CD4-positive, CD25-positive, alpha-beta regulatory T cell (primary cell): ENCODE results near the gene ZFHX3. TPM values are rescaled to one million over a fixed set of nuclear protein-coding genes. Genes with fewer than 3 reads are reported as not detected.
A peak's percentile ranks its signal among the peaks of the same experiment; 100 is the strongest.

Source experiments
- ATAC-seq, 2 donors: fragments of 150-1000 bp; cut with Tn5 transposase; one replicate each; pipeline ENCODE4 v1.10.0; 2021; ENCODE audit warnings: low read depth in 2 of 2, moderate number of reproducible peaks in 2 of 2, moderate library complexity in 1 of 2
- DNase-seq, 3 donors: peaks; one replicate each; pipeline versions ENCODE4 v3.0.0 to v3.0.0-alpha.2; 2012 to 2022; ENCODE audit warnings: mixed read lengths in 1 of 3
- H3K27ac ChIP-seq: one replicate; pipeline ENCODE4 v1.7.0; 2013; ENCODE audit warnings: mild to moderate bottlenecking, low read length; ENCODE audit not compliant: insufficient read depth, poor library complexity, severe bottlenecking
- H3K27me3 ChIP-seq: one replicate; pipeline ENCODE4 v1.7.0; 2013; ENCODE audit warnings: low read length; ENCODE audit not compliant: control insufficient read depth, insufficient read depth
- H3K36me3 ChIP-seq: one replicate; pipeline ENCODE4 v1.7.0; 2013; ENCODE audit warnings: mild to moderate bottlenecking, low read length, moderate library complexity; ENCODE audit not compliant: control insufficient read depth, insufficient read depth
- H3K4me1 ChIP-seq: 2 replicates; pipeline ENCODE4 v1.7.0; 2013; ENCODE audit warnings: mild to moderate bottlenecking, low read length; ENCODE audit not compliant: insufficient read depth, control insufficient read depth, poor library complexity, severe bottlenecking
- H3K4me3 ChIP-seq: one replicate; pipeline ENCODE4 v1.7.0; 2013; ENCODE audit warnings: low read depth, mild to moderate bottlenecking, low read length, moderate library complexity
- H3K9me3 ChIP-seq, 2 experiments: 1 replicate in 1 of 2; 2 replicates in 1 of 2; pipeline ENCODE4 v1.7.0; 2013; ENCODE audit warnings: low read length in 2 of 2, mild to moderate bottlenecking in 1 of 2, moderate library complexity in 1 of 2; ENCODE audit not compliant: control insufficient read depth in 2 of 2
- H3K27ac Mint-ChIP-seq, 3 donors: one replicate each; pipeline ENCODE4 v1.8.0; 2020 to 2022; ENCODE audit warnings: mild to moderate bottlenecking in 3 of 3, mixed read lengths in 3 of 3, moderate library complexity in 2 of 3
- H3K27me3 Mint-ChIP-seq: one replicate; pipeline ENCODE4 v1.8.0; 2022; ENCODE audit warnings: mild to moderate bottlenecking, mixed read lengths
- H3K36me3 Mint-ChIP-seq: one replicate; pipeline ENCODE4 v1.8.0; 2020; ENCODE audit warnings: mixed read lengths
- H3K4me1 Mint-ChIP-seq, 4 donors: one replicate each; pipeline ENCODE4 v1.8.0; 2020 to 2022; ENCODE audit warnings: mixed read lengths in 4 of 4, mild to moderate bottlenecking in 1 of 4
- H3K4me3 Mint-ChIP-seq, 4 donors: one replicate each; pipeline ENCODE4 v1.8.0; 2020 to 2022; ENCODE audit warnings: mild to moderate bottlenecking in 4 of 4, mixed read lengths in 4 of 4, moderate library complexity in 3 of 4
- H3K9me3 Mint-ChIP-seq, 7 donors: one replicate each; pipeline ENCODE4 v1.8.0; 2020 to 2022; ENCODE audit warnings: mixed read lengths in 7 of 7, mild to moderate bottlenecking in 3 of 7, moderate library complexity in 2 of 7
- polyA plus RNA-seq, 4 donors: library from polyadenylated mRNA; unstranded; fragments of 300-500 nt; fragmentation: Illumina TruSeq; gene quantifications; one replicate each; pipeline ENCODE4 v1.2.3, GENCODE V29; 2021
- total RNA-seq: library from RNA; stranded (reverse); gene quantifications from one replicate; pipeline ENCODE4 v1.2.3, GENCODE V29; 2022

The ZFHX3 gene
- total and polyA plus RNA-seq, 5 donors from 2014 or later = 0.01 to 0.94 (median 0.03) TPM; not detected in 1

- DNase-seq = no peak
- no peak overlapping the region for H3K27ac ChIP-seq
- H3K4me1 ChIP-seq = no peaks in the 10 kb centered on the region
- Mint-ChIP-seq H3K4me3 (no peak overlapping the region), H3K27ac (peak overlapping the region in 1 of 3 donors; percentile 11), H3K36me3 (no peaks in the 10 kb centered on the region), H3K9me3 (peaks cover 0 to 3% (median 0%) of the 10 kb centered on the region in 7 donors), H3K4me1 (no peaks in the 10 kb centered on the region), H3K27me3 (peaks cover 4% of the 10 kb centered on the region)
- ATAC-seq = no peak
- no peaks in the 10 kb centered on the region for H3K9me3 ChIP-seq
- H3K27me3 ChIP-seq = no peaks in the 10 kb centered on the region
- H3K36me3 ChIP-seq = no peaks in the 10 kb centered on the region
- no peak overlapping the region for H3K4me3 ChIP-seq
These were observed 115.1 kb downstream of the ZFHX3 start for GRCh38 chr16:72932677-72933335.

DNA sequence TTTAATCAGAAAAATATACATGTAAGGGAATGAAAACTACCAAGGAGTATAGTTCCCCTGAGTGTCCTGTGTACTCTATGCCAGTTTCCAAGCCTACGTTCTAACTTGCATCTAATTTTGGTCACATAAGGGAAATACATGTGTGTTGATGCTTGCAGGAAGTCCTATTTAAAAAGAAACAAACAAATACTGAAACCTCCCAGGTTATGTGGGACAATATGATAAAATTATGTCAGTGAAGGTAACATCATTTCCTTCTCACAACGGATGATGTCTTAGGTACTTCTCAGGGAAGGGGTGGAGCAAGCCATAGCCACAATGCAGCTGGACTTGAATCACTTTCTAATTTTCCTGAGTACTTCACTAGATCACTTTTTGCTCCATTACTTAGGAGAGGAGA, 115.9 kb downstream of the ZFHX3 start:
- H3K36me3 ChIP-seq = no peaks in the 10 kb centered on the region
- no peaks in the 10 kb centered on the region for H3K9me3 ChIP-seq
- H3K36me3 Mint-ChIP-seq = no peaks in the 10 kb centered on the region
- no peaks in the 10 kb centered on the region for H3K27me3 ChIP-seq
- ATAC-seq = no peak
- H3K4me1 ChIP-seq = no peaks in the 10 kb centered on the region
- peaks cover 4% of the 10 kb centered on the region for H3K27me3 Mint-ChIP-seq
- H3K4me3 Mint-ChIP-seq = no peak overlapping the region
- H3K4me1 Mint-ChIP-seq = no peaks in the 10 kb centered on the region
- peaks cover 0 to 3% (median 0%) of the 10 kb centered on the region in 7 donors for H3K9me3 Mint-ChIP-seq
- no peak overlapping the region for H3K27ac ChIP-seq
- H3K4me3 ChIP-seq = no peak overlapping the region
- H3K27ac Mint-ChIP-seq = no peak overlapping the region
- DNase-seq = no peak

GRCh38 chr16:72930396-72930795, 117.5 kb downstream of the ZFHX3 start:
- Mint-ChIP-seq H3K9me3 (peaks cover 0 to 3% (median 0%) of the 10 kb centered on the region in 7 donors), H3K36me3 (no peaks in the 10 kb centered on the region), H3K27me3 (no peaks in the 10 kb centered on the region), H3K4me1 (no peaks in the 10 kb centered on the region), H3K4me3 (no peak overlapping the region), H3K27ac (no peak overlapping the region)
- no peak for DNase-seq
- Histone ChIP-seq H3K9me3 (no peaks in the 10 kb centered on the region), H3K4me3 (no peak overlapping the region), H3K4me1 (no peaks in the 10 kb centered on the region), H3K27me3 (no peaks in the 10 kb centered on the region), H3K27ac (no peak overlapping the region), H3K36me3 (no peaks in the 10 kb centered on the region)
- no peak for ATAC-seq

DNA sequence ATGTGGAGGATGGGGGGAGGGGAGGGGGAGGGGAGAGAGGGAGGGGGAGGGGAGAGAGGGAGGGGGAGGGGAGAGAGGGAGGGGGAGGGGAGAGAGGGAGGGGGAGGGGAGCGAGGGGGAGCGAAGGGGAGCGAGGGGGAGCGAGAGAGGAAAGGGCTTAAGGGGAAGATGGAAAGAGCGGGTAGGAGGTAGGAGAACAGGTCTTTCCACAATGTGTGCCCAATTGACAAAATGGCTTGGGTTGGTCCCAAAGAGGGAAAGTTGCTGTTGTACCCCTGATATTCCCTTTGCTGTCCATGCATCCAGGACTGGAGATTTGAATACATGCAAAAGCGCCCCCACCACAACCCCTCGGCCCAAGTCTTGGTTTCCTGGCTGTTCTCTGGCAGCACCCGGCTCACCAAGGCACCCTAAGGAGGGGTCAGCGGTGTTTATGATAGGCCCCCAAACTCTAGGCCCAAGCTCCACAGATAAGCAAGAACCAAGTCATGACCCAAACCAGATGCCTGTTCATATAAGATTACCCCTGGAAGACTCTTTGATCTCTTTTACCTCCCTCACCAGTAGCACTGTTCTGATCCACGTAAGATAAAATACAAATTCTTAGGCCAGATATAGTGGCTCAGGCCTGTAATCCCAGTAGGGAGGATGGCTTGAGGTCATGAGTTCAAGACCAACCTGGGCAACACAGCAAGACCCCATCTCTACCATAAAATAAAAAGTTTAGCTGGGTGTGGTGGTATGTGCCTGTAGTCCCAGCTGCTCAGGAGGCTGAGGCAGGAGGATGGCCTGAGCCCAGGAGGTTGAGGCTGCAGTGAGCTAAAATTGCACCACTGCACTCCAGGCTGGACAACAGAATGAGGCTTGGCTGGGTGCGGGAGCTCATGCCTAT, 119.6 kb downstream of the ZFHX3 start:
- no peaks in the 10 kb centered on the region for H3K36me3 ChIP-seq
- H3K27ac ChIP-seq = no peak overlapping the region
- Mint-ChIP-seq H3K4me1 (no peaks in the 10 kb centered on the region), H3K36me3 (no peaks in the 10 kb centered on the region), H3K4me3 (no peak overlapping the region), H3K9me3 (no peaks in the 10 kb centered on the region), H3K27ac (peak overlapping the region in 1 of 3 donors; percentile 20), H3K27me3 (no peaks in the 10 kb centered on the region)
- no peaks in the 10 kb centered on the region for H3K9me3 ChIP-seq
- ATAC-seq = no peak
- no peak overlapping the region for H3K4me3 ChIP-seq
- H3K27me3 ChIP-seq = no peaks in the 10 kb centered on the region
- no peaks in the 10 kb centered on the region for H3K4me1 ChIP-seq
- no peak for DNase-seq

- Histone ChIP-seq H3K36me3 (no peaks in the 10 kb centered on the region), H3K4me3 (no peak overlapping the region), H3K9me3 (no peaks in the 10 kb centered on the region), H3K27ac (no peak overlapping the region), H3K4me1 (no peaks in the 10 kb centered on the region), H3K27me3 (no peaks in the 10 kb centered on the region)
- Mint-ChIP-seq H3K9me3 (no peaks in the 10 kb centered on the region), H3K27ac (no peak overlapping the region), H3K36me3 (no peaks in the 10 kb centered on the region), H3K27me3 (no peaks in the 10 kb centered on the region), H3K4me3 (no peak overlapping the region), H3K4me1 (no peaks in the 10 kb centered on the region)
- ATAC-seq = no peak
- DNase-seq = no peak
These were observed 120.5 kb downstream of the ZFHX3 start for GRCh38 chr16:72927199-72928089.

GRCh38 chr16:72926177-72927070, 121.5 kb downstream of the ZFHX3 start:
- Mint-ChIP-seq H3K9me3 (no peaks in the 10 kb centered on the region), H3K4me1 (peaks cover 0 to under 1% (median 0%) of the 10 kb centered on the region in 4 donors), H3K36me3 (no peaks in the 10 kb centered on the region), H3K4me3 (no peak overlapping the region), H3K27me3 (no peaks in the 10 kb centered on the region), H3K27ac (no peak overlapping the region)
- H3K9me3 ChIP-seq = no peaks in the 10 kb centered on the region
- no peaks in the 10 kb centered on the region for H3K4me1 ChIP-seq
- no peaks in the 10 kb centered on the region for H3K36me3 ChIP-seq
- ATAC-seq (no peak), DNase-seq (no peak)
- no peak overlapping the region for H3K4me3 ChIP-seq
- no peaks in the 10 kb centered on the region for H3K27me3 ChIP-seq
- H3K27ac ChIP-seq = no peak overlapping the region

GRCh38 chr16:72925631-72925979, 122.3 kb downstream of the ZFHX3 start:
- Histone ChIP-seq H3K4me1 (no peaks in the 10 kb centered on the region), H3K4me3 (no peak overlapping the region), H3K27me3 (no peaks in the 10 kb centered on the region), H3K36me3 (no peaks in the 10 kb centered on the region), H3K27ac (no peak overlapping the region), H3K9me3 (no peaks in the 10 kb centered on the region)
- no peak overlapping the region for H3K27ac Mint-ChIP-seq
- no peaks in the 10 kb centered on the region for H3K9me3 Mint-ChIP-seq
- H3K4me3 Mint-ChIP-seq = no peak overlapping the region
- H3K27me3 Mint-ChIP-seq = no peaks in the 10 kb centered on the region
- H3K36me3 Mint-ChIP-seq = no peaks in the 10 kb centered on the region
- H3K4me1 Mint-ChIP-seq = peaks cover 0 to 5% (median 1%) of the 10 kb centered on the region in 4 donors
- ATAC-seq (no peak), DNase-seq (no peak)
